ENCODE measurements around the gene ADCY1.

ADCY1 gene

GRCh38 chr7:45644237-45644636 lies 70.1 kb downstream of the ADCY1 start:
- Histone ChIP-seq H2AFZ (ENCODE audit: low read depth, low read length, severe bottlenecking) (no peak overlapping the region), H3K79me2 (ENCODE audit: insufficient read depth, low read length) (no peaks in the 10 kb centered on the region), H3K27me3 (ENCODE audit: low read length) (no peaks in the 10 kb centered on the region), H3F3A (ENCODE audit: insufficient read depth) (no peaks in the 10 kb centered on the region), H3K9me3 (ENCODE audit: insufficient read depth, low read length) (no peaks in the 10 kb centered on the region), H3K36me3 (ENCODE audit: low read length) (no peaks in the 10 kb centered on the region), H3K9ac (ENCODE audit: low read length) (no peak overlapping the region), H3K27ac (ENCODE audit: low read depth, low read length) (no peak overlapping the region), H3K4me3 (ENCODE audit: insufficient read depth, low read length, poor library complexity, severe bottlenecking) (no peak overlapping the region), H3K4me2 (ENCODE audit: low read depth, low read length, poor library complexity, severe bottlenecking) (no peak overlapping the region), H4K20me1 (ENCODE audit: low read depth, low read length) (no peaks in the 10 kb centered on the region), H3K9me2 (replicated peaks; ENCODE audit: insufficient read depth, low read length) (no peaks in the 10 kb centered on the region)
- TF ChIP-seq EZH2phosphoT487 (conservative IDR thresholded peaks at IDR 0.05; ENCODE audit: low read length) (no peak), CTCF (IDR thresholded peaks at IDR 0.05; ENCODE audit: insufficient read depth, low read length, poor library complexity, severe bottlenecking) (no peak)

- Histone ChIP-seq H4K20me1 (ENCODE audit: low read depth, low read length) (no peaks in the 10 kb centered on the region), H2AFZ (ENCODE audit: low read depth, low read length, severe bottlenecking) (no peak overlapping the region), H3K9ac (ENCODE audit: low read length) (no peak overlapping the region), H3K27ac (ENCODE audit: low read depth, low read length) (no peak overlapping the region), H3K79me2 (ENCODE audit: insufficient read depth, low read length) (no peaks in the 10 kb centered on the region), H3K9me2 (replicated peaks; ENCODE audit: insufficient read depth, low read length) (no peaks in the 10 kb centered on the region), H3K9me3 (ENCODE audit: insufficient read depth, low read length) (no peaks in the 10 kb centered on the region), H3F3A (ENCODE audit: insufficient read depth) (no peaks in the 10 kb centered on the region), H3K4me3 (ENCODE audit: insufficient read depth, low read length, poor library complexity, severe bottlenecking) (no peak overlapping the region), H3K4me2 (ENCODE audit: low read depth, low read length, poor library complexity, severe bottlenecking) (no peak overlapping the region), H3K27me3 (ENCODE audit: low read length) (no peaks in the 10 kb centered on the region), H3K36me3 (ENCODE audit: low read length) (no peaks in the 10 kb centered on the region)
- TF ChIP-seq CTCF (IDR thresholded peaks at IDR 0.05; ENCODE audit: insufficient read depth, low read length, poor library complexity, severe bottlenecking) (no peak), EZH2phosphoT487 (conservative IDR thresholded peaks at IDR 0.05; ENCODE audit: low read length) (no peak)
These were observed 71.2 kb downstream of the ADCY1 start for GRCh38 chr7:45645141-45645969.

GRCh38 chr7:45646207-45646821 lies 72.1 kb downstream of the ADCY1 start:
- Histone ChIP-seq H4K20me1 (ENCODE audit: low read depth, low read length) (no peaks in the 10 kb centered on the region), H3F3A (ENCODE audit: insufficient read depth) (no peaks in the 10 kb centered on the region), H3K36me3 (ENCODE audit: low read length) (no peaks in the 10 kb centered on the region), H3K4me3 (ENCODE audit: insufficient read depth, low read length, poor library complexity, severe bottlenecking) (no peak overlapping the region), H3K27me3 (ENCODE audit: low read length) (no peaks in the 10 kb centered on the region), H3K9me3 (ENCODE audit: insufficient read depth, low read length) (no peaks in the 10 kb centered on the region), H3K27ac (ENCODE audit: low read depth, low read length) (no peak overlapping the region), H3K79me2 (ENCODE audit: insufficient read depth, low read length) (no peaks in the 10 kb centered on the region), H3K4me2 (ENCODE audit: low read depth, low read length, poor library complexity, severe bottlenecking) (no peak overlapping the region), H3K9me2 (replicated peaks; ENCODE audit: insufficient read depth, low read length) (no peaks in the 10 kb centered on the region), H3K9ac (ENCODE audit: low read length) (no peak overlapping the region), H2AFZ (ENCODE audit: low read depth, low read length, severe bottlenecking) (no peak overlapping the region)
- TF ChIP-seq CTCF (IDR thresholded peaks at IDR 0.05; ENCODE audit: insufficient read depth, low read length, poor library complexity, severe bottlenecking): no peak
- no peak for TF ChIP-seq EZH2phosphoT487 (conservative IDR thresholded peaks at IDR 0.05; ENCODE audit: low read length)

Measured in SU-DHL-6 (cell line).